GM21825 (cell line): ENCODE measurements around the gene PRPF19.
A peak's percentile ranks its signal among the peaks of the same experiment; 100 is the strongest.

Experiments used
- ATAC-seq: cut with Tn5 transposase; IDR thresholded peaks from one replicate; pipeline ENCODE4 v1.9.1; 2021; ENCODE audit warnings: mild to moderate bottlenecking, moderate library complexity; ENCODE audit not compliant: unreplicated experiment

The PRPF19 gene

GRCh38 chr11:60906132-60906972 lies at the start of gene PRPF19:
Gene PRPF19 (minus strand): TSS chr11:60906585. CDS start chr11:60906382, 203 bp downstream.
- peak; percentile 82 for ATAC-seq

- no peak for ATAC-seq
Observed at GRCh38 chr11:60955571-60955970, 49.2 kb upstream of the PRPF19 start.

DNA sequence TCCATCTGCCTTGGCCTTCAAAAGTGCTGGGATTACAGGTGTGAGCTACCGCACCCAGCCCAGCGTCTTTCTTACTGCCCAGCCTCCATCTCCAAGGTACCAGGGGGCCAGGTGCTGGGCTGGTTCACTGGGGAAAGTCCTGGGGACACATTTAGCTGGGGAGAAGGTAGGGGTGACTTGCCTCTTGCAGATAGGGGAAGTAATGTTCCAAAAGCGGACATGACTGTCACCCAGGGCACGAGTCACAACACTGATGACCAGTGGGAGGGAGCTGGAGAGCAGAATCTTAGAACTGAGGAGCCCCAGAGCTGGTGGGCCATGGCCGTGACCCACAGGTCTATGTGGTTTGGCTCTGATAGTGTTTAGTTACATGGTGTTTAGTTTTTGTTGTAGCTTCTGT lies 48.0 kb upstream of the PRPF19 start:
- ATAC-seq, result no peak

DNA sequence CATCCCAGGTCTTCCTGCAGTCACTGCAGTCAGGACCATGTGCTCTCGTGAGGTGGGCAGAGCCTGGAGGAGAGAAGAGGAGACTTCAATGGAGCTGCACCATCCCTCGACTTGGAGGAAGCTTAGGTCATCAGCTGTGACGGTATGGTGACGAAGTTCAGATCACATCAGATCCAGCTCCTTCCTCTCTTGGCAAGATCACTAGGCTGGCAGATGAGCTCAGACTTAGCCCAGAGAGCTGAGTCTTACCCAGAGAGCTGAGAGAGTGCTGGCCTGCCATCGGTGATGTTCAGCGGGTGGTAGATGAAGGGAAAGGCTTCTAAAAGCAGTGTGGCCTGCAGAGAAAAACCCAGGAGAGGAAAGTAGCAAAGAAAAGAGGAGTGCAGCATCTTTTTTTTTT lies 47.4 kb upstream of the PRPF19 start:
- ATAC-seq, result no peak

GRCh38 chr11:60952742-60953170 lies 46.4 kb upstream of the PRPF19 start:
- ATAC-seq, result no peak

- peak; percentile 63 for ATAC-seq
Observed at GRCh38 chr11:60951904-60952741, 45.7 kb upstream of the PRPF19 start, which contains the start of gene SLC15A3. Gene SLC15A3 (minus strand): TSS chr11:60952176. CDS start chr11:60951551, 625 bp downstream.

DNA sequence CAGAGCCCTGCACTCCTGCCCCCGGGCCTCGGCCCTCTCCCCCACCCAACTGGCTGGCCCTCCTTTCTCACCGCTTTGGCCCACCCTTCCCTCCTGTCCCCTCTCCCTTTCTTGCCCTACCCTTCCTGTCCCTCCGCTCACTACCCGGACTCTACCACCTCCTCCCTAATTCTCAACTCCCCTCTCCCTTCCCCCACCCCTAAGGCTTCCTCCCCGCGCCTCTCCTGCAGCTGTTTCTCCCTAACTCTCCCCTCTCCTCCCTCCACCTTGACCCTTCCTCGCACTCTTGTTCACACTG lies 45.2 kb upstream of the PRPF19 start:
- ATAC-seq, result no peak

DNA sequence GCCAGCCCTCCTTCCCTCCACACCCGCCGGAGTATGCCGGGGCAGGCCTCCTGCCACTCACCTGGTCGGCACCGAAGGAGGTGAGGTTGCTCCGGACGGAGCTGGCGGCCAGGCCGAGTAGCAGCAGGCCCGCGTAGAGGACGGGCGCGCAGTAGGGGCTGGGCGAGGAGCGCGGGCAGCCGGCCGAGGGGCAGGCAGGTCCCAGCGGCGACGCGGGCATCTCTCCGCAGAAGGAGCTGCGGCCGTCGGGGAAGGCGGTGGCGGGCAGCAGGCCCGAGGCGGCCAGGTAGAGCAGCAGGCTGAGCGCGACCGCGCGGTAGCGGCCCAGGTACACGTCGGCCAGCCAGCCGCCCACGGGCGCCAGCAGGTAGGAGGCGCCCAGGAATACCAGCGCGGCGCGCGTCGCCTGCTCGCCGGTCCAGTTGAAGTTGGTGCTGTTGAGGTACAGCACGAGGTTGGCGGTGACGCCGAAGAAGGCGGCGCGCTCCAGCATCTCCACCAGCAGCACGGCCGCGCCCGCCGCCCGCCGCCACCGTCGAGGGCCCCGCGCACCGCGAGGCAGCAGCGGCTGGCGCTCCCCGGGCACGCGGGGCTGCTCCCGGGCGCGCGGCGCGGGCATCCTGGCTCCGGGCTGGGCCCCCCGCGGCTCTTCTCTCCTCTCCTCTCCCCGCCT lies 44.7 kb upstream of the PRPF19 start:
- no peak for ATAC-seq

- ATAC-seq, result no peak
Observed at GRCh38 chr11:60950024-60950423, 43.6 kb upstream of the PRPF19 start.

- ATAC-seq, result no peak
Observed at GRCh38 chr11:60948250-60948649, 41.9 kb upstream of the PRPF19 start.

- ATAC-seq, result no peak
Observed at GRCh38 chr11:60947700-60948099, 41.3 kb upstream of the PRPF19 start.

DNA sequence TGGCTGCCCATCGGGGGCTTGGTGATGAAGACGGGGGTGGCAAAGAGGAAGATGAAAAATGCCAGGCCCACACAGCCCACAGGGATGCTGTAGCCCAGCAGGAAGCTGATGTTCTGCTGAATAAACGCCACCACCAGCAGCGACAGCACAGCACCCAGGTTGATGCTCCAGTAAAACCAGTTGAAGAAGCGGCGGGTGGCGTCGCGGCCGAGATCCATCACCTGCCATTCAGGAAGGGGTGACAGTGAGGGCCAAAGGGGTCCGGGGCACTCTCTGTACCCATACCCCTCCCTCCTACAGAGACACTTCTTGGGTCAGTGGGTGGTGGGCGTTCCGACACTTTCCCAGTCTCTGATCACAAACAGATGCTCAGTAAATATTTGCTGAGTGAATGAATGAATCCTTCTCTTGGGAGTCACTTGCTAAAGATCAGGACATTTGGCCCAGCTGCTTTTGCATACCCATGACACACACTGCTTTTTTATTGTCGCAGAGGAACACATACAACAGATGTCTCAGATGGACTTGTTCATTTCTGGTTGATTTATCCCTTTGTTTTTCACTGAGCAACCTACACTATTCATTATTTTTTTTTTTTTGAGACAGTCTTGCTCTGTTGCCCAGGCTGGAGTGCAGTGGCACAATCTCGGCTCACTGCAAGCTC lies 40.3 kb upstream of the PRPF19 start:
- ATAC-seq, result no peak

GRCh38 chr11:60945295-60945667 lies 38.9 kb upstream of the PRPF19 start:
- no peak for ATAC-seq

- no peak for ATAC-seq
Observed at GRCh38 chr11:60944490-60945294, 38.3 kb upstream of the PRPF19 start.

- ATAC-seq, result no peak
Observed at GRCh38 chr11:60942970-60943565, 36.7 kb upstream of the PRPF19 start.

DNA sequence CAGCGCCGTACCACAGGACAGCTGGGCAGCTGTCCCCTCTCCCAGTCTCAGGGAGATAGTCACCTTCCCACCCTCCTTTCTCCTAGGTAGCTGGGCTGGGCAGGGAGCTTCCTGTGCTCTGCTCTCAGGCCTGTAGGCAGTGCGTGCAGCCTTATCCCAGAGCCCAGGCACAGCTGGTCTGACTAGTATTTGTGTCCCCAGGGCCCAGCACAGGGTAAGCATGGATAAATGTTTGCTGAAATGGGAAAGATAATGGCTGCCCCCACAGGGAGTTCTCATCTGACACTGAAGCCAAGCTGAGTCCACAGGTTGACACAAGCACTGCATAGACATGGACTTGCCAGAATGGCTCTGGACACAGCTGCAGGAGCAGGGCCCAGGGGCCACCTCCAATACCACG lies 35.8 kb upstream of the PRPF19 start:
- ATAC-seq, result no peak

GRCh38 chr11:60941371-60942119 lies 35.2 kb upstream of the PRPF19 start:
- ATAC-seq, result no peak

DNA sequence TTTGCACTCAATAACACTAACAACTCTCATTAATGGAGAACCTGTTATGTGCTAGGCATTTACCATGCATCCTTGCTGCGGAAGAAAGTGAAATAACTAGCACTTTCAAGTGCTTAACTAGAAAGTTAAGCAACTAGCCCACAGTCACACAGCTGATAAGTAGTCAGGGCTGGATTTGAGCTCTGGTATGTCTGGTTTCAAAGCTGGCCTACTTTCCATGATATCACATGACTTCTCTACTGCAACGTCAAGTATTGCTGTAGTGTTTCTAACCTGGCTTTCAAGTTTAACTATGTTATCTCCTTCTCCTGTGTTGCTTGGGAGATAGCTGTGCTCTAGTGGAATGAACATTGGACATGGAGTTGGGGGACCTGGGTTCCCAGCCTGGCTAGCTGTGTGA lies 33.5 kb upstream of the PRPF19 start:
- no peak for ATAC-seq

DNA sequence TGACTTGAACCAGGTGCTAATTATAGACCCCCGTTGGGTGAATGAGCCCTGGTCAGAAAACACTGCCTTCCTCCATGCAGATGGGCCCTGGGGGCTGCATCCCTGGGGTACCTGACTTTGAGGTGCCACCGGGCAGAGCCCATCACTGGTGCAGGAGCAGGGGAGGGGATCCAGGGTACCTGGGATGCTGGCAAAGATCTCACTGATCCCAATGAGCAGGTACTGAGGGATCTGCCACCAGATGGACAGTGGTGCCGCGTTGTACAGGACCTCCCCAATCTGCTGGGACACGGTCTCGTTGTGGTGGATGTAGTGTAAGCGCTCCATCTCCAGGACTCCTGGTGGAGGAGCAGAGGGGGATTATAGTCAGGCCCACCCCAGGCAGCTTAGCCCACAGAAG lies 32.9 kb upstream of the PRPF19 start:
- ATAC-seq, result no peak
